ENCODE measurements around the gene MAPK1. TPM values are rescaled to one million over a fixed set of nuclear protein-coding genes. Genes with fewer than 3 reads are reported as not detected.

MAPK1 gene
- polyA plus RNA-seq, 1 experiment, result 154 TPM

GRCh38 chr22:21708960-21709359, 158.5 kb downstream of the MAPK1 start:
- ChIA-PET POLR2A (interaction anchor here (0.7 kb wide), 1 partner anchor 161 kb away, joined by 4 read pairs; no protein-coding TSS in a partner anchor), CTCF (interaction anchor here (0.7 to 5.4 kb wide), 3 partner anchors 11 to 748 kb away, joined by 4 to 32 read pairs (median 6); no protein-coding TSS in a partner anchor)
- H3K27ac ChIP-seq (ENCODE audit: low read depth, low read length), result no peak overlapping the region
- no peaks in the 10 kb centered on the region for H3K9me3 ChIP-seq (ENCODE audit: control insufficient read depth, insufficient read depth, low read length)
- no peaks in the 10 kb centered on the region for H3K27me3 ChIP-seq (ENCODE audit: control insufficient read depth, insufficient read depth, low read length)
- no peak for TF ChIP-seq CTCF (IDR thresholded peaks at IDR 0.05; ENCODE audit: low read depth, low read length)
- no peak overlapping the region for H3K4me3 ChIP-seq (ENCODE audit: low read depth, low read length)
- no peak for DNase-seq (ENCODE audit: low read depth, low spot score)

- ChIA-PET POLR2A (interaction anchor here (0.6 kb wide), 1 partner anchor 10 kb away, joined by 5 read pairs; no protein-coding TSS in a partner anchor), CTCF (interaction anchor here (0.6 to 1.4 kb wide), 2 partner anchors 230 to 246 kb away, joined by 3 to 4 read pairs; no protein-coding TSS in a partner anchor)
- Histone ChIP-seq H3K27ac (ENCODE audit: low read depth, low read length) (no peak overlapping the region), H3K9me3 (ENCODE audit: control insufficient read depth, insufficient read depth, low read length) (no peaks in the 10 kb centered on the region), H3K27me3 (ENCODE audit: control insufficient read depth, insufficient read depth, low read length) (no peaks in the 10 kb centered on the region), H3K4me3 (ENCODE audit: low read depth, low read length) (no peak overlapping the region)
- no peak for TF ChIP-seq CTCF (IDR thresholded peaks at IDR 0.05; ENCODE audit: low read depth, low read length)
- no peak for DNase-seq (ENCODE audit: low read depth, low spot score)
Measured at GRCh38 chr22:21707677-21708076, 159.8 kb downstream of the MAPK1 start.

Small RNA genes within 50 kb of the gene (small RNA-seq; reads per million reads assigned to genes)
- gene RN7SL280P (ENCODE audit: insufficient read length, low read depth) (not detected), gene RNA5SP493 (ENCODE audit: insufficient read length, low read depth) (0.81 reads per million)

Other genes with a start within 250 kb of the MAPK1 start
- 9.0 and 12.2 TPM in 2 replicates for gene YDJC, start 237.6 kb downstream of the MAPK1 start, polyA plus RNA-seq (2011; rRNA removed)
- gene CCDC116, start 234.9 kb downstream of the MAPK1 start, polyA plus RNA-seq (2011; rRNA removed), result 0.06 and 0.16 TPM in 2 replicates
- 12.6 and 17.8 TPM in 2 replicates for gene SDF2L1, start 225.3 kb downstream of the MAPK1 start, polyA plus RNA-seq (2011; rRNA removed)
- gene PPIL2, start 201.6 kb downstream of the MAPK1 start, polyA plus RNA-seq (2011; rRNA removed), result 40.6 and 48.6 TPM in 2 replicates
- gene YPEL1, start 131.9 kb downstream of the MAPK1 start, polyA plus RNA-seq (2011; rRNA removed), result 5.5 and 6.1 TPM in 2 replicates
- 17.7 and 21.2 TPM in 2 replicates for gene PPM1F, start 85.2 kb upstream of the MAPK1 start, polyA plus RNA-seq (2011; rRNA removed)
- gene TOP3B, start 115.1 kb upstream of the MAPK1 start, polyA plus RNA-seq (2011; rRNA removed), result 10.3 and 13.2 TPM in 2 replicates

Data from AG04450 (cell line).